ENCODE results near the gene DCAF16.

DCAF16 gene

DNA sequence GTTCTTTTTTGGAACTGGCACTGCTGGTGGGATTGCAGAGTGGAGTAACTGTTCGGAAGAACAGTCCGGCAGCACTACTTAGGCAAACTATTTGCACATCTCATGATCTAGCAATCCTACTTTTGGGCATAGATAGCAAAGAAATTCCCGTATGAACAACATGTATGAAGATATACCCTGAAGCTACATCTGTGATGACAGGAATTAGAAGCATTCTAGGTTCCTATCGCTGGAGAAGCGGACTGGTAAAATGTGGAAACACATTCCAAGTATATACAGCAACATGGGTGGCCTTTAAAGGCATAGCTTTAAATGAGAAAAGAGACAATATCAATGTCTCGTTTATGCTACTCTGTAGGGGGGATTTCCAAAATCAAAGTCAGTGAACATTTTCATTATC is 3.1 kb downstream of the DCAF16 start:
- H3K4me3 ChIP-seq (ENCODE audit: low read length), result peak overlapping the region; percentile 36
- no peak for TF ChIP-seq CTCF (conservative IDR thresholded peaks at IDR 0.05; ENCODE audit: low read depth, low read length)
- no peak for DNase-seq (ENCODE audit: low read depth)

- no peak overlapping the region for H3K4me3 ChIP-seq (ENCODE audit: low read length)
- no peak for DNase-seq (ENCODE audit: low read depth)
- no peak for TF ChIP-seq CTCF (conservative IDR thresholded peaks at IDR 0.05; ENCODE audit: low read depth, low read length)
Observed at GRCh38 chr4:17805580-17806155, 4.9 kb downstream of the DCAF16 start.

GRCh38 chr4:17797808-17798207 is 12.7 kb downstream of the DCAF16 start:
- no peak for DNase-seq (ENCODE audit: low read depth)
- no peak for TF ChIP-seq CTCF (conservative IDR thresholded peaks at IDR 0.05; ENCODE audit: low read depth, low read length)
- H3K4me3 ChIP-seq (ENCODE audit: low read length), result no peak overlapping the region

GRCh38 chr4:17794730-17795129 is 15.8 kb downstream of the DCAF16 start:
- no peak for DNase-seq (ENCODE audit: low read depth)
- H3K4me3 ChIP-seq (ENCODE audit: low read length), result no peak overlapping the region
- TF ChIP-seq CTCF (conservative IDR thresholded peaks at IDR 0.05; ENCODE audit: low read depth, low read length), result no peak

DNA sequence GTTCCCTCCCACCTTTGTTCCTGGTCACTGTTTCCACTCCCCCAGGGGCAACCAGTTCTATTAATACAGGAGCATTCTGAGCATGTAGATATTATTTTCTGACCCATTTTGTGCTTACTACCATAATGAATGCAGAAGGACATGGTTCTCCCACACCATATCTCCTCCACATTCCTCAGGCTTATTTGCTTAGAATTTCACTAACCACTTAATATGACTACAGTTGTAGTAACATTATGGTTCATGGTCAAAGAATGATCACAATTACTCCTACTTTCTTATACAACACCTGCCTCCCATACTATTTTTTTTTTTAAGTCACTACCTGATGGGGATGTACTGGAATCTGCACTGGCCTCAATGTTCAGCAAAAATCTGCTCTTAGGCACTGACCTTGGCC is 21.6 kb downstream of the DCAF16 start:
- no peak for DNase-seq (ENCODE audit: low read depth)
- H3K4me3 ChIP-seq (ENCODE audit: low read length), result no peak overlapping the region
- no peak for TF ChIP-seq CTCF (conservative IDR thresholded peaks at IDR 0.05; ENCODE audit: low read depth, low read length)

- DNase-seq (ENCODE audit: low read depth), result no peak
- no peak overlapping the region for H3K4me3 ChIP-seq (ENCODE audit: low read length)
- no peak for TF ChIP-seq CTCF (conservative IDR thresholded peaks at IDR 0.05; ENCODE audit: low read depth, low read length)
Observed at GRCh38 chr4:17787315-17787714, 23.2 kb downstream of the DCAF16 start.

- no peak for DNase-seq (ENCODE audit: low read depth)
- no peak overlapping the region for H3K4me3 ChIP-seq (ENCODE audit: low read length)
- no peak for TF ChIP-seq CTCF (conservative IDR thresholded peaks at IDR 0.05; ENCODE audit: low read depth, low read length)
Observed at GRCh38 chr4:17786567-17786966, 24.0 kb downstream of the DCAF16 start.
